Measurements from ENCODE around the gene MYO15B. TPM values are rescaled to one million over a fixed set of nuclear protein-coding genes. Genes with fewer than 3 reads are reported as not detected.
A peak's percentile ranks its signal among the peaks of the same experiment; 100 is the strongest.
"Not testable (repeated sequence)": the region's sequence is repeated elsewhere in the genome, so short reads cannot be mapped to it uniquely, and the experiment has no call there.

Gene MYO15B
- total RNA-seq, 1 experiment from 2014 or later, result 3.9 TPM

DNA sequence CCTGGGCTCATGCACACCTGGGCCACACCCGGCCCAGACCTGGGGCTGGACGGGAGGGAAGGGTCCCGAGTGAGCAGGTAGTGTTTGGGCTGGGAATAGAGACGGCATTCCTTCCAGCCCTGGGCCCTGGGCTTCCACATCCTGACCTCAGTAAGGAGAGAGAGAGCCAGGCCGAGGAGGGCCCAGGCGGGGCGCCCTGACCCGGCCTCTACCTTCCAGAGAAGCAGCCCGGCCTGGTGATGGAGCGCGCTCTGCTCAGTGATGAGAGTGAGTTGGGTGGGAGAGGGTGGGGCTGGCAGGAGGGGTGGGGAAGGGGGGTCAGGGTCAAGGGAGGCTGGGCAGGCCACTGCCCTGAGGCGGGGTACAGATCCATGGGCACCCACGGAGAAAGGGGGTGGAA is 13.6 kb upstream of the MYO15B start:
- in situ Hi-C loops (cut with HindIII; ENCODE audit: low sequenced_read_pairs), result no loop called here
- DNase-seq (ENCODE audit: low spot score), result no peak

DNA sequence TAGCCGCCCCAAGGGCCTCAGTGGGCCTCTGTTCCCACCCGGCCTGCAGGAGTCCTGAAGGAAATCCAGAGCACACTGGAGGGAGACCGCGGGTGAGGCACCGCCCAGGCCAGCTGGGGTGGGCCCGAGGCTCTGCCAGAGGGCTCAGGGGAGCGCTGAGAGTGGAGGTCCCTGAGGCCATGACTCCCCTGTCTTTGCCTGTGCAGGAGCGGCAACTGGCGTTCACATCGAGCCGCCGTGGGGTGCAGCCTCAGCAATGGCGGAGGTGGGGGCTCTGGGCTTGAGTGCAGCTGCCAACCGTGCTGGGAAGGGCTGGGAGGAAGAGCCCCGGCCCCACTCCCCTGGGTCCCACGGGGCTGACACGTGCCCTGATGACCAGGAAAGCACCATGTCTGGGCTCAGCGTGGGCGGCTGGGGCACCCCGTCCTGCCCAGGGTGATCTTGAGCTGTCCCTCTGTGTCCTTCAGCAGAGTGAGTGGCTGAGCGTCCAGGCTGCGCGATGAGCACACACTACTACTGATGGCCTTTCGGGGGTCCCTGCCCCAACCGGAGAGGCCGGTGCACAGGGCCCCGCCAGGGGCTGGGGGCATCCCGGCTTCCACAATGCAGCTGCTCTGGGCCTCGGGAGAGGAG is 13.1 kb upstream of the MYO15B start:
- DNase-seq (ENCODE audit: low spot score), result no peak
- in situ Hi-C loops (cut with HindIII; ENCODE audit: low sequenced_read_pairs), result no loop called here

DNA sequence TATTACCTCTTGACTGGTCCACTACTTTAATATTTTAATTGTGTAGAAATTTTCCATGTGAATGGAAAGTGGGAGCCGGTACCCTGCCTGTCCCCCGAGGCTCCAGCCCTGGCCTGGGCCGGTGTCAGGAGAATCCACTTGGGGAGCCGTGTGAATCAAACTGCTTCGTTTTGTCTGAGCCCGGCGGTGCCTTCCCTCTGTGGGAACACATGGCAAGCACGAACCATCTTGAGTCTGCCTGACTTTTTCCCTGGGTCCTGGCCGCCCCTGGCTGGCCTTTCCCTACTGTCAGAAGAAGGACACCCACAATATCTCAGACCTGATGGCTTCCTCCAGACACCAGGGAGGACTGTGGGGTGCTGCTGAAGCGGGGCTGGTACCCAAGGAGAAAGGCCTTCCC is 12.4 kb upstream of the MYO15B start:
- no peak for DNase-seq (ENCODE audit: low spot score)
- in situ Hi-C loops (cut with HindIII; ENCODE audit: low sequenced_read_pairs), result no loop called here

DNA sequence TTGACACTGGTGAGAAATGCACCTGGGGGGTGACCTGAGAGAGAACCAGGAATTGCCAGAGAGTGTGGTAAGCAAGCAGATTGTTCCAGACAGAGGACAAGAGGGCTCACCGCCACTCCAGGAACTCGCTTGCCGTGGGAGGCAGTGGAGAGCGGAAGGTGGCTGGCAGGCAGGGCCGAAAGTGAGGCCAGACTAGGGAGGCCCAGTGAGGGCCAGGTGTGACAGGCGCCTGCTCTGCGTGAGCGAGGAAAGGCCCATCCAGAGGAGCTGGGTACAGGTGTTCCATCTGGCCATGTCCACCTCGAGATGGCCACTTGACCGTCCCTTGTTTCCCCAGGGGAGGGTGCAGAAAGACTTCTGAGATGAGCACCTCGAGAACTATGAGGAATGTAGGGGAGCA is 11.9 kb upstream of the MYO15B start:
- no peak for DNase-seq (ENCODE audit: low spot score)
- in situ Hi-C loops (cut with HindIII; ENCODE audit: low sequenced_read_pairs), result no loop called here

DNA sequence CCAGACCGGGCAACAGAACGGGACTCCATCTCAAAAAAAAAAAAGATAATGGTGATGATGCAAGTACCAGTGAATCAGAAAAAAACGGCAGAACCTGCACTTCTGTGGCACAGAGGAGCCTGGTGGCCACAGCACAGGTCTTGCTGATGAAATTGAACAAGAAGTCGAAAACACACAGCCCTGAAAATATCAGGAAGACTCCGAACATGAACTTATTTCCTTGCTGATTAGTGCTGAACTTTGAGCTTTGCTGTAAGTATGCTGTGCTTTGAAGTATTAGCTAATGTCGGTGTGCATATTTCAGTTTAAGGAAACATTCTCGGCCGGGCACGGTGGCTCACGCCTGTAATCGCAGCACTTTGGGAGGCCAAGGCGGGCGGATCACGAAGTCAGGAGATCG is 10.9 kb upstream of the MYO15B start:
- DNase-seq (ENCODE audit: low spot score), result no peak
- in situ Hi-C loops (cut with HindIII; ENCODE audit: low sequenced_read_pairs), result no loop called here

DNA sequence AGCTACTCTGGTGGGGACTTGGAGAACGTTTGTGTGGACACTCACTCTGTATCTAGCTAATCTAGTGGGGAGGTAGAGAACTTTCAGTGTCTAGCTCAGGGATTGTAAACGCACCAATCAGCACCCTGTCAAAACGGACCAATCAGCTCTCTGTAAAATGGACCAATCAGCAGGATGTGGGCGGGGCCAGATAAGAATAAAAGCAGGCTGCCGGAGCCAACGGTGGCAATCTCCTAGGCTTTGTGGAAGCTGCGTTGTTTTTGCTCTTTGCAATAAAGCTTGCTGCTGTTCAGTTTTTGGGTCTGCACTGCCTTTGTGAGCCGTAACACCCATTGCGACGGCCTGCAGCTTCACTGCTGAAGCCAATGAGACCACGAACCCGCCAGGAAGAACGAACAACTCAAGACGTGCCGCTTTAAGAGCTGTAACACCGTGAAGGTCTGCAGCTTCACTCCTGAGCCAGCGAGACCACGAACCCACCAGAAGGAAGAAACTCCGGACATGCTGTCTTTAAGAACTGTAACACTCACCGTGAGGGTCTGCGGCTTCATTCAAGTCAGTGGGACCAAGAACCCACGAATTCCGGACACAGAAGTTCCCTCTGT is 6.4 kb upstream of the MYO15B start:
- DNase-seq (ENCODE audit: low spot score); in situ Hi-C loops (cut with HindIII; ENCODE audit: low sequenced_read_pairs): not testable (repeated sequence)

DNA sequence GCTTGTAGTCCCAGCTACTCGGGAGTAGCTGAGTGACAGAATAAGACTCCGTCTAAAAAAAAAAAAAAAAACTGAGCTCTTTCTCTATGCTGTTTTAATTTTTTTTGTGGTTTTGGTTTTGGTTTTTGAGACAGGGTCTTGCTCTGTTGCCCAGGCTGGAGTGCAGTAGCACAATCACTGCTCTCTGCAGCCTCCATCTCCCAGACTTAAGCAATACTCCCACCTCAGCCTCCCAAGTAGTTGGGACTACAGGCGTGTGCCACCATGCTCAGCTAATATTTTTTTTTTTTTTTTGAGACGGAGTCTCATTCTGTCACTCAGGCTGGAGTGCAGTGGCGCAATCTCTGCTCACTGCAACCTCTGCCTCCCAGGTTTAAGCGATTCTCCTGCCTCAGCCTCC is 4.4 kb upstream of the MYO15B start:
- in situ Hi-C loops (cut with HindIII; ENCODE audit: low sequenced_read_pairs); DNase-seq (ENCODE audit: low spot score): not testable (repeated sequence)

DNA sequence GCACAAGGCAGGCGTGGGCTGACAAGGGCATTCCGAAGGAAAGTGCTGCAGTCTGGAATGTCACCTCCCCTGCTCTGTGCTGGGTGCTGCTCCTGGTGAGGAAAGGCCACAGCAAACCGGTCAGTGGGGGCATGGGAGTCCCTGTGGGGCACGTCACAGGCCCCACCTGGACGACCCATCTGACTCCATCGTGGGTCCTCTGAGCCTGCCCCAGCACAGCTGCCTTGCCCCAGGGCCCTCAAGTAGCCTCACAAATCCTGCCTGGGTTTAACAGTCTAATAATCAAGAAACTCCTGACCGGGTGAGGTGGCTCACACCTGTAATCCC is 2.8 kb upstream of the MYO15B start:
- DNase-seq (ENCODE audit: low spot score), result no peak
- in situ Hi-C loops (cut with HindIII; ENCODE audit: low sequenced_read_pairs), result no loop called here

DNA sequence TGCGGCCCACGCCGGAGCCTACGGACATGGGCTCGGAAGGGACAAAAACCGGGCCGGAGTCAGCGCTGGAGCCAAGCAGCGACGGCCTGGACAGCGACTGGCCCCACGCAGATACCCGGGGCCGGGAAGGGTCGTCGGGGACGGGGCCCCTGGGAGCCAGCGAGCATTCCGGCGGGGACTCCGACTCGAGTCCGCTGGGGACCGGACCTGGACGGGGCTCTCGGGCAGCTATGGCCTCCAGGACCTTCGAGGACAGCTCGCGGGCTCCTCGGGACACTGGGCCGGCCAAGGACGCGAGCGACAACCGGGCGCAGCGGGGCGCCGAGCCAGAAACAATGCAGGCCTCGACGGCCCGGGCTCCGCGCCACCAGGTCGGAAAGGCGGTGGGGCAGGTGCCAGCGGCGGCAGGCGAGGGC is 1.0 kb downstream of the MYO15B start:
- DNase-seq (ENCODE audit: low spot score), result no peak
- in situ Hi-C loops (cut with HindIII; ENCODE audit: low sequenced_read_pairs), result no loop called here

DNA sequence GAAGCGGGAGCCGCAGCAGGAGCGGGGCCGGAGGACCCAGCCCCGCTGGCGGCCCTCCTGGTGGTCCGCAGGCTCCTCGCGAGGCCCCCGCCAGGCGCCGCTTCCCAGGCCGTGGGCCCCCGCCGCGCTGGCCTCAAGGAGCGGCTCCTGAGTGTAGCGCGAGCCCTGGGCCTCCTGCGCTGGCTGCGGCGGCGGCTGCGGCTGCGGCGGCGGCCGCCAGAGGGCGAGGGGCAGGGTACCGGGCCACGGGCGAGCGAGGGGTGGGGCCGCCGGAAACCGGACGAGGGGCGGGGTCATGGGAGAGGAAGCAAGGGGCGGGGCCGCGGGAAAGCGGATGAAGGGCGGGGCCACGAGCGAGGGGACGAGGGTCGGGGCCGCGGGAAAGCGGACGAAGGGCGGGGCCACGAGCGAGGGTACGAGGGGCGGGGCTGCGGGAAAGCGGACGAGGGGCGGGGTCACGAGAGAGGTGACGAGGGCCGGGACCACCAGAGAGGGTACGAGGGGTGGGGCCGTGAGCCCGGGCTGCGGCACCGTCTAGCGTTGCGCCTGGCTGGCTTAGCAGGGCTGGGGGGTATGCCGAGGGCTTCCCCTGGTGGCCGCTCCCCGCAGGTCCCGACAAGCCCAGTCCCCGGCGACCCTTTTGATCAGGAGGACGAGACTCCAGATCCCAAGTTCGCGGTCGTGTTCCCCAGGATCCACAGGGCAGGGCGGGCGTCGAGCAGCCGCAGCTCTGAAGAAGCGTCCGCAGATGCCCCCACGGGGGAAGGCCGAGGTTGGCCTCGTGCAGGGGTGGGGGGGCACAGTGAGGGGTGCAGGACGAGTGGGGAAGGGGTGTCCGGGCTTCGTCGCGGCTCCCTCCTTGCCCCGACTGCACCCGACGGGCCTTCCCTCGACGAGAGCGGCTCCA is 1.7 kb downstream of the MYO15B start:
- DNase-seq (ENCODE audit: low spot score), result peak; percentile 67
- in situ Hi-C loops (cut with HindIII; ENCODE audit: low sequenced_read_pairs), result no loop called here

DNA sequence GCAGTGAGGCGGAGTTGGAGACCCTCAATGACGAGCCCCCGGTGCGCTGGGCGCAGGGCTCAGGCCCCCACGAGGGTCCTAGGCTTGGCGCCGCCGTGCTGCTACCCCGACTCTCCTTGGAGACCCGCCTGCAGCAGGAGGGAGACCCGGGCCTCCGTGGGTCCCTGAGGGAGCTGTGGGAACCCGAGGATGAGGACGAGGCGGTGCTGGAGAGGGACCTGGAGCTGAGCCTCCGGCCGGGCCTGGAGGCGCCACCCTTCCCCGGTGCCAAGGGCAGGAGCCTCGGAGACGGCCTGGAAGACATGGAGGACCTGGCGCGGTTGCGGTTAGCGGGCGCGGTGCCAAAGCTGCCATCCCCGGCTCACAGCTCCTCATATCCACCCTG is 2.3 kb downstream of the MYO15B start:
- in situ Hi-C loops (cut with HindIII; ENCODE audit: low sequenced_read_pairs), result no loop called here
- DNase-seq (ENCODE audit: low spot score), result no peak

DNA sequence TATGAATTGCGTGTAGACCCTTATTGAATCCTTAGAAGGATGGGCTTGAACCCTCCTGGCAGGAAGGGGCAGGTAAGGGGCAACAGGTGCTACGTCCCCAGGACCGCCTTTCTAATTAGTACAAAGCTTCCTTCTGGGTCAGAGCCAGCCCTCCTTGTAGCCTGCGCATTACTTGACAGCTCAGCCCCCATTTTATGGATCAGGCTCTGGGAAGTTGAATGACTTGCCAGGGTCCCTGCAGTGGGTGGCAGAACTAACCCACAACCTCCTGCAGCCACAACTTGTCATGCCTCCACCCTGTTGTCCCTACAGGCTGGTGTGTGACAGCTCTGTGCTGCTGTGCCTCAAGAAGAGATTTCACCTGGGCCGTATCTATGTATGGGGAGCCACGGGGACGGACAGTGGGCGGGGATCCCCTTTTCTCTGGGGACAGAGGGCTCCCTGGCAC is 2.7 kb downstream of the MYO15B start:
- in situ Hi-C loops (cut with HindIII; ENCODE audit: low sequenced_read_pairs), result no loop called here
- DNase-seq (ENCODE audit: low spot score), result no peak

DNA sequence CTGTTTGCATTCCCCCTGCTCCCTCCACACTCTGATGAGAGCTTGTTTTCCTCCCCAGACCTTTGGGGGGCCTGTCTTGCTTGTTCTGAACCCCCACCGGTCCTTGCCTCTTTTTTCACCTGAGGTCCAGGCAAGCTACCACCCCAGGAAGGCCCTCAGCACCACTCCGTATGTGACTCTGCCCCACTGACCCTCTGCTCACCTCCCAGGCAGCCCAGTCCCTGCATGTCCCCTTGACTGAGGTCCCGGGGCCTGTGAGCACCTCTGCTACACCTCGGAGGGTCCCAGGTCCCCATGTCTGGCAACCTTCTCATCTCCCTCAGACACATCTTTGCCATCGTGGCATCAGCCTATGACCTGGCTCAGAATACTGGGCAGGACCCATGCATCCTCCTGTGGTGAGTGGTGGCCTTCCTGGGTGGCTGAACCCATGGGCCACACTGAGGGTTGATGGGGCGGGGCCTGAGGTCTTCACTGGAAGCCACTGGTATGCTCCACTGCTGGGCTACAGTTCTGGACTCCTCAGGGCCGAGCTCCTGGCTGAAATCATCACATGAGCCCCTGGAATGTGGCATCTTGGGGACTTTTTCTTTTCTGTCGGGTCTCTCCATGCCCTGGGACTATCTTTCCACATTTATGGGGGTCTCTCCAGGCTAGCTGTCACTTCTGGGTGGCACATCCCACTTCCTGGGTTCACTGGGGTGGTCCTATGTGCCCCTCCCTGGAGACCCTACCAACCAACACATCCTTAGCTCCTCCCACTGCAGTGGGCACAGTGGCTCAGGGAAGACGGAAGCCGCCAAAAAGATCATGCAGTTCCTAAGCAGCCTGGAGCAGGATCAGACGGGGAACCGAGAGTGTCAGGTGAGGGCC is 3.5 kb downstream of the MYO15B start:
- in situ Hi-C loops (cut with HindIII; ENCODE audit: low sequenced_read_pairs), result no loop called here
- no peak for DNase-seq (ENCODE audit: low spot score)

DNA sequence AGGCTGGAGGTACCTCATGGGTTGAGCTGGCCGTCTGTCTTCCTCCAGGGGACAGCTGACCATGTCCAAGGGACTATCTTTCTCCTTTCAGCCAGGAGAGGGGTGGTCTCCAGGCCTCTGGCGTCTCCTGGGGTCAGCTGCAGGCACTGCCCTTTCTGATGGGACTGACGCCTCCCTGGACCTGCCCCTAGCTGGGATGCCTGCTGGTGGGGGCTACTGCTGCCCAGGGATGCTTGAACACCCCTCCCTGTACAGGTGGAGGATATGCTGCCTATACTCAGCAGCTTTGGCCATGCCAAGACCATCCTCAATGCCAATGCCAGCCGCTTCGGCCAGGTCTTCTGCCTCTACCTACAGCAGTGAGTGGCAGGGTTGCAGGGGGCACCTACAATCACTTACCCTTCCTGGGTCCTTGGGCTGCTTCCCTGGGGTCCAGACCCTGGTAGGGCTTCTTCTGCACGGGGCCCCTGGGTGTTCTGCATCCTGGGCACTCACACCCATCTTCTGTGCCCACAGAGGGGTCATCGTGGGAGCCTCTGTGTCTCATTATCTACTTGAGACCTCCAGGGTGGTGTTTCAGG is 4.2 kb downstream of the MYO15B start:
- in situ Hi-C loops (cut with HindIII; ENCODE audit: low sequenced_read_pairs), result no loop called here
- no peak for DNase-seq (ENCODE audit: low spot score)

DNA sequence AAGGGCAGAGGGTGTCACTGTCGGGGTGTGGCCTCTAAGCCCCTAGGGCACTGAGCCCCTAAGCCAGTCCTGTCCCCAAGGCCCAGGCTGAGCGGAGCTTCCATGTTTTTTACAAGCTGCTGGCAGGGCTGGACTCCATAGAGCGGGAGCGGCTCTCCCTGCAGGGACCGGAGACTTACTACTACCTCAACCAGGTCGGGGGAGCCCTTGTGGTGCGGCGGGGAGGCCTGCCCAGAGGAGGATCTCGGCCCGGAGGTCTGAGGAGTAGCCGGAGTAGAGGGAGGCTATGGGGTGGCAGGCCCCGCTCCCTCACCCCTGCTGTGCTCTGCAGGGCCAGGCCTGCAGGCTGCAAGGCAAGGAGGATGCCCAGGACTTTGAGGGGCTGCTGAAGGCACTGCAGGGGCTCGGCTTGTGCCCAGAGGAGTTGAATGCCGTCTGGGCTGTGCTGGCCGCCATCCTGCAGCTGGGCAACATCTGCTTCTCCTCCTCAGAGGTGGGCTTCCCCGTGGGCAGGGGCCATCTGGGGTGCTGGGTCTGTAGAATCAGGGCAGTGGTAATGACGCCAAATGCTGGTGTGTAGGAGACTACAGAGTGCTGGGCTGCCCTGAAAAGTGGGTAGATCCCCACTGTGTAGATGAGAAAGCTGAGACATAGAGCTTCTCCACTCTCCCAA is 4.9 kb downstream of the MYO15B start:
- in situ Hi-C loops (cut with HindIII; ENCODE audit: low sequenced_read_pairs), result no loop called here

DNA sequence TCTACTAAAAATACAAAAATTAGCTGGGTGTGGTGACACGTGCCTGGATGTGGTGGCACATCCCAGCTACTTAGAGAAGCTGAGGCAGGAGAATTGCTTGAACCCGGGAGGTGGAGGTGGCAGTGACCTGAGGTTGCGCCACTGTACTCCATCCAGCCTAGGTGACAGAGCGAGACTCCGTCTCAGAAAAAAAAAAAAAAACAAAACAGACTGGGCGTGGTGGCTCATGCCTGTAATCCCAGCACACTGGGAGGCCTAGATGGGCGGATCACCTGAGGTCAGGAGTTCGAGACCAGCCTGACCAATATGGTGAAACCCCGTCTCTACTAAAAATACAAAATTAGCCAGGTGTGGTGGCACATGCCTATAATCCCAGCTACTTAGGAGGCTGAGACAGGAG is 5.8 kb downstream of the MYO15B start:
- in situ Hi-C loops (cut with HindIII; ENCODE audit: low sequenced_read_pairs); DNase-seq (ENCODE audit: low spot score): not testable (repeated sequence)

More for the DNA sequence above, 4.9 kb downstream of the MYO15B start:
- no peak for DNase-seq (ENCODE audit: low spot score)

DNA sequence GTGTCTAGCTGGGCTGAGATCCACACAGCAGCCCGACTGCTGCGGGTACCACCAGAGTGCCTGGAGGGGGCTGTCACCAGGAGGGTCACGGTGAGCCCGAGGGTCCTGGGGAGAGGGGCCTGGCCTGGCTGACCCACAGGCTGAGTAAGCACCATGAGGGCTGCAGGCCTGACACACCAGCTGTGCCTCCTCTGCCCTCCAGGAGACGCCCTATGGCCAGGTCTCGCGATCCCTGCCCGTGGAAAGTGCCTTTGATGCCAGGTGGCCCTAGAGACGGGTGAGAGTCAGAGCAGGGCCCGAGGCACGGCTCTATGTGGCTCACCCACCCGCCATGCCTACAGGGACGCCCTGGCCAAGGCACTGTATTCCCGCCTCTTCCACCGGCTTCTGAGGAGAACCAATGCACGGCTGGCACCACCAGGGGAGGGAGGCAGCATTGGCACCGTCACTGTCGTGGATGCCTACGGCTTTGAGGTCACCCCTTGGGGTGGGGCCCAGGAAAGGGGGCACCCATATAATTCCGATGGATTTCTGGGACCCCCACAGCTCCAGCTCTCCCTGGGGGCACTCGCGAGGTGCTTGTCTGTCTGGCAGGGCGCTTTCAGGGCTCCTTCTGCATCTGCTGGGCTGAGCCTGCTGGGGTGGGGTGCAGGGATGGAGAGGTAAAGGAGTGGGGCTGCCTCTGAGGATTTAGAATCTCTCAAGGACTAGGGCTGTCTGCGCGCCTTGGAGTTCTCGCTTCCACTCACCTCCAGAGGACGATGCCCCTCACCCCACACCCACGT is 7.1 kb downstream of the MYO15B start:
- no peak for DNase-seq (ENCODE audit: low spot score)
- in situ Hi-C loops (cut with HindIII; ENCODE audit: low sequenced_read_pairs), result no loop called here

Data from G401 (cell line).